Ectodermal cell (in vitro differentiated cells): ENCODE data around the gene ITGB1BP1.

Experiments
- H3K27ac ChIP-seq: 2 replicates; pipeline ENCODE4 v1.7.0; 2013; ENCODE audit warnings: mild to moderate bottlenecking, low read depth, low read length; ENCODE audit not compliant: insufficient read depth, poor library complexity, severe bottlenecking
- H3K27me3 ChIP-seq: 2 replicates; pipeline ENCODE4 v1.7.0; 2013; ENCODE audit warnings: mild to moderate bottlenecking, low read length; ENCODE audit not compliant: insufficient read depth, control insufficient read depth, poor library complexity, severe bottlenecking
- H3K36me3 ChIP-seq: one replicate; pipeline ENCODE4 v1.7.0; 2013; ENCODE audit warnings: low read length; ENCODE audit not compliant: control insufficient read depth, insufficient read depth
- H3K4me1 ChIP-seq: one replicate; pipeline ENCODE4 v1.7.0; 2013; ENCODE audit warnings: low read length; ENCODE audit not compliant: control insufficient read depth, insufficient read depth
- H3K4me3 ChIP-seq: 2 replicates; pipeline ENCODE4 v1.7.0; 2013; ENCODE audit warnings: low read depth, low read length, control low read depth; ENCODE audit not compliant: insufficient read depth
- H3K9me3 ChIP-seq: 2 replicates; pipeline ENCODE4 v1.7.0; 2013; ENCODE audit warnings: mild to moderate bottlenecking, low read length, moderate library complexity; ENCODE audit not compliant: control insufficient read depth
- whole genome bisulfite sequencing, 2 experiments: methylation state at CpG; one replicate each; pipeline ENCODE4 v1.1.7; 2013; ENCODE audit warnings: missing lambda C conversion rate in 2 of 2; 5-methylcytosine and 5-hydroxymethylcytosine counted together

The ITGB1BP1 gene

DNA sequence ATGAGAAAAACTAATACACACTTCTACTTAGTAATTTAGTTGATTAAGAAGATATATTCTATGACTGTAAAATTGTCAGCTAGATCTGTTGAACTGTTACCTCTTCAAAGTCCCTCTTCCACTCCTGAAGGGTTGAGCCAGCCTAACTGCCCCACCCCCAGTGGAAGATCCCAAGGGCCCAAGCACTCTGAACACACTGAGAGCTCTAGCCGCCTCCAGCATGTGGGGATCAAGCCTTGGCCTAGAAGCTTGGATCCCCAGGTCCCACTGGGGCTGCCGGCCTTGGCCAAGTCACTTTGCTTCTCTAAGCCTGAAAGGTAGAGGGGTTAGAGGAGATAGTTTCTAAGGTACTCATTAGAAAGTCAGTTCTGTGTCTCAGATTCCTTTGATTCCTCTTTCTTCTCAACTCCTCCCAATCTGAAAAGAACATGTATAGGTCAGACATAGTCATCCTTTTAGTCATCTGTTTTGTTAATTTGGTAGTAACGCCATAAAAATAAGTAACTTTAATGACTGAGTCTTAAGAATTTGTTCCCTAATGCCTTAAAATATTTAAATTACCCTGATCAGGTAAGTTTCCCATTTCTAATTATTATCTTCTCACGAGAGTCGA lies 5.7 kb upstream of the ITGB1BP1 start:
- Histone ChIP-seq H3K27ac (no peak overlapping the region), H3K27me3 (no peaks in the 10 kb centered on the region), H3K36me3 (peaks cover 40% of the 10 kb centered on the region), H3K4me3 (no peak overlapping the region), H3K9me3 (no peaks in the 10 kb centered on the region), H3K4me1 (peaks cover 12% of the 10 kb centered on the region)
- WGBS, 2 experiments, result 96 to 98% methylated on average over 3 of the region's 5 CpGs

DNA sequence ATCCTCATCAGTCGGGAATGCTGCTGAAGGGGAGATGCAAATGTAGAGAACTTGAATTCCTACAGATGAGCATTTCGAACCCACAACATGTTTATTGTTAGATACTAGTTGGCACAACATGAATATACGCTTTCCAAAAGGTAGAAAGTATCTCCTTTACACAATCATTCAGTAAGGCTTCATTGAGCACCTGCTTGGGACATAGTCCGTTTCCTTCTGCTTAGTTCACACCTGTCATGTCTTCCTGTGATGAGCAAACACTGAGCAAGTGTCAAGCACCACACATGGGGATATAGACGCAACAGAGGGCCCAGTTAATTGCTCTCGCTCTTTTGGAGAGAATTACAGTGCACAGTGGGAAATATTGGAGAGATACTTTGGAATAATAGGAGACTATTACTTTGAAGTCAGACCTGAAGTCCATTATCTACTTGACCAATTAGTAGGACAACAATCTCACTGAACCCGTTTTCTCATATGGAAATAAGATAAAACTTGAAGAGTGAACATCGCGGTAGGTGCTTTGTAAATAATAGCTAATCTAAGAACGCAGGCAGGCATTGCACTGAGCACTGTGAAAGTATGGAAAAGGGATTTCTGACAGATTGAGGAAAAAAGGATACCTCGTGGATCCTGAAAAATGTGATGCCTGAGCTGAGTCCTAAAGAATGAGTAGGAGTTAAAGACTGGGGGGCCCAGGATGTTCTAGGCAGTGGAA lies 1.3 kb upstream of the ITGB1BP1 start:
- 78% methylated on average over 11 of the region's 11 CpGs for WGBS, 2 experiments
- Histone ChIP-seq H3K9me3 (no peaks in the 10 kb centered on the region), H3K4me1 (peaks cover 17% of the 10 kb centered on the region), H3K4me3 (peak overlapping the region; percentile 94), H3K27me3 (peaks cover 5% of the 10 kb centered on the region), H3K36me3 (peaks cover 7% of the 10 kb centered on the region), H3K27ac (no peak overlapping the region)

DNA sequence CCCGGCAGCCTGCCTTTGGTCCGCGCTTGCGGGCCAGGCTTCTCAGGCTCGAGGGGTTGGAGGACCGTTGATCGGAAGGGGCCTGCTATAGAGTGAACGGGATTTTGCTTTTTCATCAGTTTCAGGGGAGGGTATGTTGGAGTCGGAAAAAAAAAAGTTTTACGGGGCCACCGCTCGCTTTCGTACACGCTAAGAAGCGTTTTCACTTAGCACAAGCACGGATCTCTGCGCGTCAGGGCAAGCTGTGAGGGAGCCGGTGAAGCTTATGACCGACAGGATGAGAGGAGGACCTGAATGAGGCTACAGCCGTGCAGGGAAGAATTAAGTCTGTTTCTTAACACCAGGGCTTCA lies 569 bp upstream of the ITGB1BP1 start:
- Histone ChIP-seq H3K36me3 (peaks cover under 1% of the 10 kb centered on the region), H3K9me3 (no peaks in the 10 kb centered on the region), H3K4me1 (peaks cover 17% of the 10 kb centered on the region), H3K27ac (peak overlapping the region; percentile 76), H3K4me3 (peak overlapping the region; percentile 94), H3K27me3 (peaks cover 5% of the 10 kb centered on the region)
- 0 to 1% methylated on average over 21 of the region's 21 CpGs for WGBS, 2 experiments

DNA sequence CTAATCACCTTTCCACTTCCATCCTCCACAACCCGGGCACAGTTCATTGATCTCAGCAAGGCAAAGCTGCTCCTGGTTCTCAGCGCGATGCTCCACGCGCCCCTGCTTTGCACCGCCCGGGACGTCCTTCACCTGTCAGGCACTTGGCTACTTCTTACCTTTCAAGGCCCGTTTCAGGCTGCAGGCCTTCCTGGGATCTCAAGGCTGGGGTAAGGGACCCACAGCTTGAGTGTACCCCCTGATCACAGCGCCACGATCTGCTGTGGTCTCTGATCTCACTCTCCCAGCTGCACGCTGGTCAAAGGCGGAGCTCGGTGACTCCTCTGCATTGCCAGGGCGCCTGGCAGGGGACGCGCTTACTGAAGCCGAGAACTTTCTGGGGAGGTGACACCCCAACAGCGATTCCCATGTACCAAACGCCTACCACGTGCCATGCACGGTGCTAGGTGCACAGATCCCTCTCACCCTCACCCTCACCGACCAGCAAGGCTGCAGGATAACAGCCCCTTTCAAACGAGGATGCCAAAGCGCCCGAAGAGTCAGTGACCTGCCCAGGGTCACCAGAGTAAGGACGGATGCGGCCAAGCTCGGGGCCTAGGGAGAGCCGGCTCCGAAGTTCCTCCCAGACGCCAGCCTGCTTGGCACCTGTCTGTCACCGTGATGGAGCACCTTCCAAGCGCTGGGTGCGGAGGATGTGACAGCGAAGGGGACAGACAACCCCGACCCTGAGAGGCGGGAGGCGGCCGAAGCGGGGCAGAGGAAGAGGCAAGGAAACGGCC lies 818 bp downstream of the ITGB1BP1 start:
- H3K9me3 ChIP-seq, result no peaks in the 10 kb centered on the region
- H3K27me3 ChIP-seq, result peaks cover 5% of the 10 kb centered on the region
- peak overlapping the region; percentile 94 for H3K4me3 ChIP-seq
- H3K36me3 ChIP-seq, result no peaks in the 10 kb centered on the region
- peaks cover 17% of the 10 kb centered on the region for H3K4me1 ChIP-seq
- 5% methylated on average over 42 of the region's 42 CpGs for WGBS, 2 experiments
- H3K27ac ChIP-seq, result no peak overlapping the region

DNA sequence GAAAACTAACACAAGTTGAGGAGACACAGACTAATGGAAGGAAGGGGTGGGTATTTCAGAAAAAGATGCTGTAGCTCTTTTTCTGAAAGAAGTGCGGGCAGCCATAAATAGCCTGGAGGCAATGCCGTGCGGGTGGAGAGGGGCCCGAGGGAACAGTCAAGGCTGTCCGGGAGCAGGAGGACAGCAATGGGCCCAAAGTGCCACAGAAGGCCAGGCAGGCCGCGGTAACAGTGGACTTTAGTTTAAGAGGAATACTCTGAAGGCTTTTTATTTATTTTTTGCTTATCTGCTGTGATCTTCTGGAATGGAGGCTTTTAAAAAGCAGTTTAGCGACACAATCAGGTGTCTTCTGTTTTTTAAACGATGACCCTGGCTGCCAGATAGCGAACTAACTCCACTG lies 2.8 kb downstream of the ITGB1BP1 start:
- peaks cover 5% of the 10 kb centered on the region for H3K27me3 ChIP-seq
- H3K9me3 ChIP-seq, result no peaks in the 10 kb centered on the region
- no peaks in the 10 kb centered on the region for H3K36me3 ChIP-seq
- WGBS, 2 experiments, result 95% methylated on average over 10 of the region's 10 CpGs
- peaks cover 17% of the 10 kb centered on the region for H3K4me1 ChIP-seq
- no peak overlapping the region for H3K27ac ChIP-seq
- no peak overlapping the region for H3K4me3 ChIP-seq

DNA sequence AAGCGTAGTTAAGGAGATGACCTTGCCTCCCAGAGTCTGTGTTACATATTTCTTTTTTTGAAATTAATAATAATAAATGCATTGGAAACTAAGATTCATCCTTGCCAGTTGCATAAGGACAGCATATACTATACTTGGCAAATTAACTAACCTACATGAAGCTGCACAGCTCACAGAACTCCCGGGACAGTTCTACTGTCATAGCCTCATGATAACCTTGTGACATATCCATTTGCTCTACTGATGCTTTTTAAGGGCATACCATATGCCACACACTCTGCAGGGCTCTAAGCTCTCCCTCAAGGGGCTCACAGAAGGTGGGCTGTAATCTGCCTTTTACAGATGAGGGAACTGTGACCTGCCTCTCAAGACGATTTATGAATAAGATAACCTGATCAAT lies 3.8 kb downstream of the ITGB1BP1 start:
- H3K4me3 ChIP-seq, result no peak overlapping the region

DNA sequence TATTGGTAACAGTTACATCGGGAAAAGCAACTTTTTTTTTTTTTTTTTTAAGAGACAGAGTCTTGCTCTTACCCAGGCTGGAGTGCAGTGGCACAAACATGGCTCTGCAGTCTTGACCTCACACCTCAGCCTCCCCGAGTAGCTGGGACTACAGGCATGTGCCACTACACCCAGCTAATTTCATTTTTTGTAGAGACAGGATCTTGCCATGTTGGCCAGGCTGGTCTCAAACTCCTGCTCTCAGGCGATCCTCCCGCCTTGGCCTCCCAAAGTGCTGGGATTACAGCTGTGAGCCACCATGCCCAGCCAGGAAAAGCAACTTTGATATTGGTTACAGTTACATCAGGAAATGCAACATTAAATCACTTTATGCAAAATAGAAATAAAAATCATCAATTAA lies 4.6 kb downstream of the ITGB1BP1 start:
- Histone ChIP-seq H3K4me1 (peaks cover 5% of the 10 kb centered on the region), H3K36me3 (no peaks in the 10 kb centered on the region), H3K27me3 (peaks cover 5% of the 10 kb centered on the region), H3K9me3 (no peaks in the 10 kb centered on the region), H3K27ac (no peak overlapping the region), H3K4me3 (no peak overlapping the region)
- 89 to 90% methylated on average over 4 of the region's 4 CpGs for WGBS, 2 experiments

More for the DNA sequence above, 3.8 kb downstream of the ITGB1BP1 start:
- H3K27me3 ChIP-seq, result peaks cover 5% of the 10 kb centered on the region
- H3K36me3 ChIP-seq, result no peaks in the 10 kb centered on the region
- WGBS, 2 experiments, result 88 to 94% methylated on average over 2 of the region's 3 CpGs
- no peaks in the 10 kb centered on the region for H3K9me3 ChIP-seq
- no peak overlapping the region for H3K27ac ChIP-seq
- H3K4me1 ChIP-seq, result peaks cover 8% of the 10 kb centered on the region

DNA sequence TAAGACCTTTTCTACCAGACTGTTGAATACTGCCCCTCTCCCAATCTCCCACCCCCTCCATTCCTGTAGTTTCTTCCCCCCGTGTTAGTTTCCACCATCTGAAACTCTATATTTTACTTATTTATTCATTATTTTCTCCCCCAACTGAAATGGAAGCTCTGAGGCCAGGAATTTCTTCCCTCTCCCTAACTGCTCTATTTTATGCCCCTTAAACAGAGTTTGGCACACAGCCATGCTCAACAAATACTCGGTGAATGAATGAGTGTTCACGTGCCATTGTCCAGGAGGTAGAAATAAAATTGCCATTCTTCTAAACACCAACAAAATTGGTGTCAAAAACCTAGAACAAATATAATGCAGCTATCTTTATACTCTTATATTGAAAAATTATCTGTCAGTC lies 5.6 kb downstream of the ITGB1BP1 start:
- no peak overlapping the region for H3K4me3 ChIP-seq
- 94 to 96% methylated on average over 3 of the region's 3 CpGs for WGBS, 2 experiments
- peaks cover 5% of the 10 kb centered on the region for H3K4me1 ChIP-seq
- H3K27ac ChIP-seq, result no peak overlapping the region
- H3K9me3 ChIP-seq, result no peaks in the 10 kb centered on the region
- peaks cover 5% of the 10 kb centered on the region for H3K27me3 ChIP-seq
- H3K36me3 ChIP-seq, result no peaks in the 10 kb centered on the region

DNA sequence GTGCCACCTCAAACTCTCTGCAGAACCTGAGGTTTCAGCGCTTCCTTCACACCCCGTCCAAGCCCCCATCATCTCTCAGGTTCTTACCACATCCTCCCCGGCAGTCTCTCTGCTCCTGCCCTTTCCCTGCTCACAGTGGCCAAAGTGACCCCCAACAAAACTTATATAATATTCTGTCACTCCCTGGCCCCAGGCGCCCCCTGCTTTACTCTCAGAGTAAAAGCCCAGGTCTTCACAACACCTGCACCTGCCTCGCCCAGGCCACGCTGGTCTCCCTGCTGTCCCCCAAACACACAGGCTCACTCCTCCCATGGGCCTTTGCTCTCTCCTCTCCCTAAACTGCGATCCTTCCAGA lies 6.4 kb downstream of the ITGB1BP1 start:
- Histone ChIP-seq H3K27ac (no peak overlapping the region), H3K36me3 (no peaks in the 10 kb centered on the region), H3K4me1 (peaks cover under 1% of the 10 kb centered on the region), H3K27me3 (peaks cover 2% of the 10 kb centered on the region), H3K4me3 (no peak overlapping the region), H3K9me3 (no peaks in the 10 kb centered on the region)
- 90 to 93% methylated on average over 7 of the region's 7 CpGs for WGBS, 2 experiments

DNA sequence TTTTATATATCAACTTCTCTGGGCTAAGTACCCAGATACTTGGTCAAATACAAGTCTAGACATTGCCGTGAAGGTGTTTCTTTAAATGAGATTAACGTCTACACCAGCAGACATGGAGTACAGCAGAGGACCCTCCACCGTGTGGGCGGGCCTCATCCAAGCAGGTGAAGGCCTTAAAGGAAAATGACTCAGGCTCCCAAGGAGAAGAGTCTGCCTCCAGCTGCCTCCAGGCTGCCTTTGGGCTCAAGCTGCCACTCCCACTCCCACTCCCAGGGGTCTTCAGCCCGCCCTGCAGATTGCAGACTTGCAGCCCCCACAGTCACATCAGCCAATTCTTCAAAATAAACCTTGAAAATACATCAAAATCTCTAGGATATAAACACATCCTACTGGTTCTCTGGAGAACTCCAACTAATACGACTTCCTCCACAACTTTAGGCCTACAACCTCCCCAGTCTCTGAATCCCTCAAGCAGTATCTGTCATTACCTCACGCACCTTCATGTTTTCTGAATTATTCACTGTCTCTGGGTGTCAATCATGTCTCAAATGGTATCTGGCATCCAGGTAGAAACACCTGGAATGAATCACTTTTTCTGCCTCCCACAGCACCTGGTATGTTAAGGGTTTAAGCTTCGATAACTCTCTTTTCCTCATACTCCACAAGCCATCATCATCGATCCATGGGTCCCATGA lies 6.9 kb downstream of the ITGB1BP1 start:
- Histone ChIP-seq H3K4me3 (no peak overlapping the region), H3K9me3 (no peaks in the 10 kb centered on the region), H3K27ac (no peak overlapping the region), H3K4me1 (no peaks in the 10 kb centered on the region), H3K36me3 (no peaks in the 10 kb centered on the region), H3K27me3 (no peaks in the 10 kb centered on the region)
- WGBS, 2 experiments, result 91 to 94% methylated on average over 9 of the region's 9 CpGs
